Left ventricle myocardium superior (tissue), 1 donor: ENCODE measurements around the gene SRC. TPM values are rescaled to one million over a fixed set of nuclear protein-coding genes. Genes with fewer than 3 reads are reported as not detected.

Source experiments
- ATAC-seq: fragments of 200-7000 bp; cut with Tn5 transposase; one replicate; pipeline ENCODE4 v1.9.1; 2020; ENCODE audit warnings: mild to moderate bottlenecking, moderate library complexity
- DNase-seq: peaks from one replicate; pipeline ENCODE4 v3.0.0-alpha.2; 2020
- intact Hi-C: fragments of 100-400 bp; cut with micrococcal nuclease; formaldehyde crosslinking; loops from one replicate; pipeline ENCODE4 v1.11.0; 2022
- total RNA-seq: library from RNA; stranded (reverse); fragmentation: NEBNext Ultra II Directional; extraction: Animal tissue kit (Norgen Biotek cat#: 25700); gene quantifications from one replicate; pipeline ENCODE4 v1.2.1, GENCODE V29; 2021
- donor health status: DM: no; HTN: yes; CAD: no; lungs with severe emphysema.

Gene SRC
- total RNA-seq, 1 donor from 2014 or later: 5.1 TPM

DNA sequence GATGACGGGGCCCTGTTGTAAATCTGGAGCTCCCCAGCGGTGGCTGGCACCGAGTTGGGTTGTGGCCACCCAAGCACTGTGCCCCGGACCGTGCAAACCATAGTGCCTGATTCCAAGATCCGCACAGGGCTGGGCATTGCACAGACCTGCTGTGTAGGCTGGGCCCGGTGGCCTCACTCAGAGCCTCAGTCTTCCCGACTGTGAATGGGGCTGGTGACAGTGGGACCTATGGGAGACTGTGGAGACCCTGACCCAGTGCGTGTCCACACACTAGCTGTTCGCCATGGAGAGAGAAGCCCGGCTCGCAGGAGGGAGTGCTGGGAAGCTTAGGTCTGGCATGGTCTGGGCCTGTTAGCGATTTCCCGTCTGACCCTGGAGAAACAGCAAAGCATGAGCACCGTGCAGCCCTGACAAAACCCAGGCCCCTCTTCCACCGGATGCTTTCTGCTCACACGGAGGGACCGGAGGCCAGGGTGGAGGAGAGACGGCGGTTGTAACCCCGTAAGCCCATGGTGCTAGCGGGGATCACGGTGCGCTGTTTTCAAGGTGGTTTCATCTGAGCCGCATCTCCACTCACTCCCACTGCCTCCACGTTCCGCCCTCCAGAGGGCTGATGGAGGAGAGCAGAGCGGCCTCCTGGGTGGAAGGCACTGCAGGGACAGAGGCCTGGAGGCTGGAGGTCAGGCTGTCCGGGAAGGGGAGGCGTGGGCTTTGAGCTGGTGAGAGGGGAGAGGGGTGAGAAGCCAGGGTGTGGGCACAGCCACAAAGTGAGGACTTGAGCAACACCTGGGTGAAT lies 52.2 kb downstream of the SRC start:
- intact Hi-C loops: loop anchor here (10.0 kb wide), 1 partner anchor 113 kb away; the partner anchor contains the start of gene MANBAL
- ATAC-seq (no peak), DNase-seq (no peak)

DNA sequence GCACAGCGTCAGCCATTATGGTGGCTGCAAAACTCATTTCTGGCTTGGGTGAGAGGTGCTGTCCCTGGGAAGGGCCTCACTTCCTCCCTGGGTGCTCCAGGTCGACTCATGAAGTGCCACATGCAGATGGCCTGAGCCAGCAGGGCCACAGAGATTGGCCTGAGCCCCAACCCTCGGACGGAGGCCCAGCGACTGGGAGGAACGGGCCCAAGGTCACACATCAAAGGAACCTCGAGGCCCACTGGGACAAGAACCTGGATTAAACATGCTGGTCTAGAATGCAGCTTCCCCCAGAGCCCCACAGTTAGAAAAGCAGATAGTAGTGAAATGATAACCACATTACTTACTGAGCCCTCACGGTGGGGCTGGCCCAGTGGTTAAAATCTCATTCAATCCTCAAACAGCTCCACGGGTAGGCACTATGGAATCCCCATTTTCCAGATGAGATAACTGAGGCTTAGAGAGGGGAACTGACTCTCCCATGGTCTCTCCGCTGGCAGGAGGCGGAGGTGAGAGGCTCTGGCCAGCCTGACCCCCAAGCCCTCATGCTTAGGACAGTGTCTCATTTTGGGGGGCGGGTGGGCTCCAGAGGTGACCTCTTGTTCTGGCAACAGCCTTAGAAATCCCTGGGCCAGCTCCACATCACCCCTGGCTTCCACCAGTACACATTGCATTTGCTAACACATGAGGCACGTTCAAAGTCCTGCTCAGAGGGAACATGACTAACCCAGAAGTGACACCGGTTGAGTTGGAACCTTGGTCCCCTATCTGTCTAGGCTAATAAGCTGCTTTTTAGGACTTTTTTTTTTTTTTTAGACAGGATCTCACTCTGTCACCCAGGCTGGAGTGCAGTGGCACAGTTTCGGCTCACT lies 53.0 kb downstream of the SRC start:
- DNase-seq: no peak
- ATAC-seq: no peak
- intact Hi-C loops: loop anchor here (10.0 kb wide), 1 partner anchor 114 kb away; the partner anchor contains the start of gene MANBAL

DNA sequence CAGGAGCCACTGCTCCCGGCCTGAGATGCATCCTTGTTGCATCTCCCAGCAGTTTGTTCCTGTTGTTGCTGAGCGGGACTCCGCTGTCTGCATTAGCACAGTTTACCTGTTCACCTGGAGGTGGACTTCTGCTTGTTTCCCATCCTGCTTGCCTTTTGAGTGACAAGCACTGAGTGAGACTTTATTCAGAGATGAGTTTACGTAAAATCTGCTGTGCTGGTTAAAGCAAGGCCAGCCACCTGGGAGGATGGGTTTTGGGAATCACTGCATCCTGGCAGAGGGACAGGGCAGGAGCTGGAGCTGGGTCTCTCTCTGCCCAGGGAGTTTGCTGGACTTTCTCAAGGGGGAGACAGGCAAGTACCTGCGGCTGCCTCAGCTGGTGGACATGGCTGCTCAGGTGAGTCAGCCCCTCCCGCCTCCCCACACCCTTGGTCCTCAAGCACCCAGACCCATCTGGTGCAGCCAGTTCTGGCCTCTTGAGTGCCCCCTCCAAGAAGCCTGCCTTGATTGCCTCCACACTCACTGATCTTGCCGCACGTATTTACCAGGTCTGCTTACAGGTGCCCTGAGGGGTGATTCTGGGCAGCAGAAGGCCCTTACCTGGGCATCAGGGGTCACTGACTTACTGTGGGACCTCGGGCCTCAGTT lies 55.5 kb downstream of the SRC start:
- intact Hi-C loops: no loop called here
- ATAC-seq (no peak), DNase-seq (no peak)

DNA sequence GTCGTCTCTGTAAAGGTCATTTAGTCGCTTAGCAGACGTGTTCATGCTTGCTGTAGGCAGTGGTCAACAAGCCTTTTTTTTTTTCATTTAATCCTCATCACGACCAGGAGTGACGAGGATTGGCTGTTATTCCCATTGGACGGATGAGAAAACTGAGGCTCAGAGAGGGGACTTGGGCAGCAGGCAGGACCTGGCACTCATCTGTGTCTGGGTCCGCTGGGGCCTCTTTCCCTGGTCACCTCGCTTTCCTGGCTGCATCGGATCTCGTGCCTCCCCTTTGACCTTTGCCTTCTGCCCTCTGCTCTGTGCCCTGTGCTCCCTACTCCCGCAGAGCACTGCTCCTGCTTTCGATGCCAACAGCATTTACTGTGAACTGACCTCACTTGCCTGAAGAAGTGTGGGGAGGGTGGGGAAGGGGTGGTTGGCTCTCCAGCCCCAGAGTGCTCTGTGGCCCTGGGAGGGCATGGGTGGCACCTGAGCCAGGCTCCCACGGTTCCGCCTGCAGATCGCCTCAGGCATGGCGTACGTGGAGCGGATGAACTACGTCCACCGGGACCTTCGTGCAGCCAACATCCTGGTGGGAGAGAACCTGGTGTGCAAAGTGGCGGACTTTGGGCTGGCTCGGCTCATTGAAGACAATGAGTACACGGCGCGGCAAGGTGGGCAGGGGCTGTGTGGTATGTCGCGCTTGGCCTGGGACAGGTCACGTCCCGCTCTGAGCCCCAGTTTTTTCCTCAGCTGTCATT lies 56.2 kb downstream of the SRC start:
- intact Hi-C loops: no loop called here
- no peak for ATAC-seq
- DNase-seq: no peak

DNA sequence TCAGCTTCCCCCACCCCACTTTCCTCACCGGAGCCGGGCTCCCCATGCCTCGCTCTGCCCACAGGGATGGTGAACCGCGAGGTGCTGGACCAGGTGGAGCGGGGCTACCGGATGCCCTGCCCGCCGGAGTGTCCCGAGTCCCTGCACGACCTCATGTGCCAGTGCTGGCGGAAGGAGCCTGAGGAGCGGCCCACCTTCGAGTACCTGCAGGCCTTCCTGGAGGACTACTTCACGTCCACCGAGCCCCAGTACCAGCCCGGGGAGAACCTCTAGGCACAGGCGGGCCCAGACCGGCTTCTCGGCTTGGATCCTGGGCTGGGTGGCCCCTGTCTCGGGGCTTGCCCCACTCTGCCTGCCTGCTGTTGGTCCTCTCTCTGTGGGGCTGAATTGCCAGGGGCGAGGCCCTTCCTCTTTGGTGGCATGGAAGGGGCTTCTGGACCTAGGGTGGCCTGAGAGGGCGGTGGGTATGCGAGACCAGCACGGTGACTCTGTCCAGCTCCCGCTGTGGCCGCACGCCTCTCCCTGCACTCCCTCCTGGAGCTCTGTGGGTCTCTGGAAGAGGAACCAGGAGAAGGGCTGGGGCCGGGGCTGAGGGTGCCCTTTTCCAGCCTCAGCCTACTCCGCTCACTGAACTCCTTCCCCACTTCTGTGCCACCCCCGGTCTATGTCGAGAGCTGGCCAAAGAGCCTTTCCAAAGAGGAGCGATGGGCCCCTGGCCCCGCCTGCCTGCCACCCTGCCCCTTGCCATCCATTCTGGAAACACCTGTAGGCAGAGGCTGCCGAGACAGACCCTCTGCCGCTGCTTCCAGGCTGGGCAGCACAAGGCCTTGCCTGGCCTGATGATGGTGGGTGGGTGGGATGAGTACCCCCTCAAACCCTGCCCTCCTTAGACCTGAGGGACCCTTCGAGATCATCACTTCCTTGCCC lies 57.4 kb downstream of the SRC start:
- ATAC-seq (no peak), DNase-seq (no peak)
- intact Hi-C loops: no loop called here

DNA sequence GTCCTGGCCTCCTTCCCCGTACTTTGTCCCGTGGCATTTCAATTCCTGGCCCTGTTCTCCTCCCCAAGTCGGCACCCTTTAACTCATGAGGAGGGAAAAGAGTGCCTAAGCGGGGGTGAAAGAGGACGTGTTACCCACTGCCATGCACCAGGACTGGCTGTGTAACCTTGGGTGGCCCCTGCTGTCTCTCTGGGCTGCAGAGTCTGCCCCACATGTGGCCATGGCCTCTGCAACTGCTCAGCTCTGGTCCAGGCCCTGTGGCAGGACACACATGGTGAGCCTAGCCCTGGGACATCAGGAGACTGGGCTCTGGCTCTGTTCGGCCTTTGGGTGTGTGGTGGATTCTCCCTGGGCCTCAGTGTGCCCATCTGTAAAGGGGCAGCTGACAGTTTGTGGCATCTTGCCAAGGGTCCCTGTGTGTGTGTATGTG lies 58.5 kb downstream of the SRC start:
- ATAC-seq (no peak), DNase-seq (no peak)
- intact Hi-C loops: no loop called here

DNA sequence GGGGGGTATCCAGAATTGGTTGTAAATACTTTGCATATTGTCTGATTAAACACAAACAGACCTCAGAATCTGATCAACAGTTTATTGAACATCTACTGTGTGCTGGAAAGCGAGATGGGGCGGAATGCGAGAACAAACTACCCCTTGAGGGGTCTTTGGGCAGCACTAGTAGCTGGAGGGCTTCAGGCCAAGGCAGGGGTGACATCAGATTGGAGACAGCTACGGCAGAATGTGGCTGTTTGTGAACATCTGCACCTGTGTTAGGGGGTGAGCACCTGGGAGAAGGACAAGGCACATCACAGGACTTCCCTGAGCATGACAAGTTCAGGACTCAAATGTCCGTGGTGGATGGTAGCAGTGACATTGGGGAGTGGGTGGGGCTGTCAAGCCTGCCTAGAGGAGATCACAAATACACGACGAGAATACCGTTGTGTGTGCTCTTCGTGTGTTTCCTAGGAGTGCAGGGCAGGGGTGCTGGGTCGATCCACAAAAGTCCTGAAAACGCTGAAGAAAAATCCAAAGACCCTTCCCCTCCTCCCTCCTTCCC lies 59.5 kb downstream of the SRC start:
- intact Hi-C loops: no loop called here
- ATAC-seq: no peak
- DNase-seq: no peak

DNA sequence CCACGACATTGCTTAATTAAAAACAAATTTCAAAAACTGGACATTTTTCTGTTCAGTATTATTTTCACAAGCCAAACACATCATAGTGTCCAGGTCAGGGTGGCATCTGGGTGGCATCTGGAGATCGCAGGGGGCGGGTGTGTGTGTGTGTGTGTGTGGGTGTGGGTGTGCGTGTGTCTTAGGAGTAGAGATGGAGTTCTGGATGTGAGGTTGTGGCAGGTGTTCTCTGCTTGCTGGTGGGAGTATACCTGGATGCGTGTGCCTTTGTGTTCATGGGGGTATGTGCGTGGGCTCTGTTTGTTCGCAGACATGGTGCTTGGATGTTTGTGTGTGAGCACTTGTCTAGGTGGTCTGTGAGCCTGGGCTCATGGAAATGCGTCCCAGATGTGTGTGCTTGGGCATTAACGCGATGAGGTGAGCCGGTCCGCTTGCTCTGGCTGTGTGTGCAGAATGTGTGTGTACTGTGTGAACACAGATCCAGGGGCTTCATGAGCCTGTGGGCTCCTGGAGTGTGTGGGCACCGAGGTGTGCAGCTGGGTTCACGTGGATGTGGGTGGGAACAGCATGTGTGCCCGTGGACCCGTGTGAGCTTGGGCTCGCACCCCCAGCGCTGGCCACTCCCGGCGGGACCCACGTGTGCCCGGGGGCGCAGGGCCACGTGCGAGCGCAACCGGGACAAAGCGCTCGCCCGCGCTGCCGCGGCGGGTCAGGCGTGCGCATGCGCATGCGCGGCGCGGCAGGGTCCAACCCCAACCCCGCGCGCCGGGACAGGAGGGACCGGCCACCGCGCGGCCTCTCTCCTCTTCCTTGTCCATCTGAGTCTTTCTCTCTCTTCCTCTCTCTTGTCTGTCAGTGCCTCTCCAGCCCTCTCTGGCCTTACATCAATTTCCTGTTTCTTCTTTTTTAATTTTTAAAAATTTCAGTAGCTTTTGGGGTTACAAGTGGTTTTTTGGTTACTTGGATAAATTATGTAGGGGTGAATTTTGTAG lies 60.4 kb downstream of the SRC start:
- ATAC-seq (peak; percentile 79), DNase-seq (peak; percentile 66)
- intact Hi-C loops: no loop called here

DNA sequence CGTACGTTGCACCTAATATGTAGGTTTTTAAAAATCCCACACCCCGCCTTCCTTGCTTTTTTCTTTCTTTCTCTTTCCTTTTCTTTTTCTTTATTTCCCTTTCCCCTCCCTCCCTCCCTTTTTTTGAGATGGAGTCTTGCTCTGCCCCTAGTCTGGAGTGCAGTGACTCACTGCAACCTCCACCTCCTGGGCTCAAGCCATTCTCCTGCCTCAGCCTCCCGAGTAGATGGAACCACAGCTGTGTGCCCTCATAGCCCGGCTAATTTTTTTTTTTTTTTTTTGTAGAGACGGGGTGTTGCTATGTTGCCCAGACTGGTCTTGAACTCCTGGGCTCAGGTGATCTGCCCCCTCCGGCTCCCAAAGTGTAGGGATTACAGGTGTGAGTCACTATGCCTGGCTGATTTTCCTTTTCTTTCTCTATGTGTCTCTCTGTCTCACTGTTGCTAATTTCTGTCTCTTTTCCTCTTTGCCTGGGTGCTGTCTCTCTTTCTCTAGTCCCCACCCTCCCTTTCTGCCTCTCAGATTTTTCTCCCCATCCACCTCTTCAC lies 61.2 kb downstream of the SRC start:
- intact Hi-C loops: no loop called here
- ATAC-seq: no peak
- DNase-seq: no peak

DNA sequence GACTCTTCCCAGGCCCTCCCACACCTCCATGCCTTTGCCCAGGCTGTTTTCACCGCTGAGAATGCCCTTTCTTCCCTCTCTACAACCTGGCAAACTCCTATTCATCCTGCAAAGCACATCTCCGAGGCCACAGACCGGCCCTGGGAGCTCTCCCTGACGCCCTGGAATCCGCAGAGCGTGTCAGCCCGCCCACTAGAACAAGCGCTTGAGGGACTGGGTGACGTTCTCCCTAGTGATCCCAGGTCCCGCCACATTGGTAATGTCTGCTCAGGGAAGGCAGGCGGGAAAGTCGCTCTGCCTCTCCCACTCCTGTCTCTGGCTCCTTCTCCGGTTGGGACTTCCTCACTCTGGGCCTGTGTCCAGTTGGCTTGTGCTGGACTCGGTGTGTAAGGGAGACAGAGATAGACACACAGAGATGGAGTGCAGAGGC lies 61.6 kb downstream of the SRC start:
- ATAC-seq (peak; percentile 70), DNase-seq (peak; percentile 56)
- intact Hi-C loops: no loop called here

DNA sequence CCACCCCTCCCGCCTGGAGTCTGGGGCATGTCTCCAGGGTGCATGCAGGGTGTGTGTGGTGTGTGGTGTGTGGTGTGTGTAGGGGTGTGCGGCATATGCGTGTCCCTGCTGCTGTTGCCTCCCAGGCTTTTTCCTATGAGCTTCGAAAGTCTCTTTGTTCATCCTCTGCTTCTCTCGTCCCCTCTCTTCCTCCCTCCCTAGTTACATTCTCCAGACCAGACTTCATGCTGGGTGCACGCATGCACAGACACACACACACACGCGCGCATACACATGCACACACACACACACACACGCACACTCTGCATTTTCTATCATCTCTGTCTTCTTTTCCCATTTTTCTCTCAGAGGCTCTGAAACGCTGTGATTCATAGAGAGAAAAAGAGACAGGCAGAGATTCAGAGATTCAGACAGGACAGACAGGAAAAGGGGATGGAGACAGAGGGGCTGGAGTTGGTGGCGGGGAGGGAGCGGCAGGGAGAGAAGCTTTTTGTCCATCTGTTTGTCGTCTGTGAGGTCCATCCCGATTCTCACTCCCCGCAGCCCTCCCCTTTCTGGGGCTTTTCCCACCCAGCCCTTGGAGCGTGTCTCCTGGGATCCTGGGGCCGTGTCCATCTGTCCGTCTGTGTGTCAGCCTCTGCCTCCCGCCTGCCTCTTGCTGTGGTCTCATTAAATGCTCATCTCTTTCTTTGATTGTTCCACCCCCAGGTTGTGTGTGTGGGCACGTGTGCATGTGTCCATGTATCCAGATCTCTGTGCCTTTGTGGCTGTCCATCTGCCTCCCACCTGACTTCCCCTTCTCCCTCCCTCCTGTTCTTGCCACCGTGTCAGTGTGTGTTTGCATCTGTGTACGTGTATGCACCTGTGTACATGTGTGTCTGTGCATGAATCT lies 62.6 kb downstream of the SRC start:
- ATAC-seq (no peak), DNase-seq (peak; percentile 30)
- intact Hi-C loops: no loop called here

DNA sequence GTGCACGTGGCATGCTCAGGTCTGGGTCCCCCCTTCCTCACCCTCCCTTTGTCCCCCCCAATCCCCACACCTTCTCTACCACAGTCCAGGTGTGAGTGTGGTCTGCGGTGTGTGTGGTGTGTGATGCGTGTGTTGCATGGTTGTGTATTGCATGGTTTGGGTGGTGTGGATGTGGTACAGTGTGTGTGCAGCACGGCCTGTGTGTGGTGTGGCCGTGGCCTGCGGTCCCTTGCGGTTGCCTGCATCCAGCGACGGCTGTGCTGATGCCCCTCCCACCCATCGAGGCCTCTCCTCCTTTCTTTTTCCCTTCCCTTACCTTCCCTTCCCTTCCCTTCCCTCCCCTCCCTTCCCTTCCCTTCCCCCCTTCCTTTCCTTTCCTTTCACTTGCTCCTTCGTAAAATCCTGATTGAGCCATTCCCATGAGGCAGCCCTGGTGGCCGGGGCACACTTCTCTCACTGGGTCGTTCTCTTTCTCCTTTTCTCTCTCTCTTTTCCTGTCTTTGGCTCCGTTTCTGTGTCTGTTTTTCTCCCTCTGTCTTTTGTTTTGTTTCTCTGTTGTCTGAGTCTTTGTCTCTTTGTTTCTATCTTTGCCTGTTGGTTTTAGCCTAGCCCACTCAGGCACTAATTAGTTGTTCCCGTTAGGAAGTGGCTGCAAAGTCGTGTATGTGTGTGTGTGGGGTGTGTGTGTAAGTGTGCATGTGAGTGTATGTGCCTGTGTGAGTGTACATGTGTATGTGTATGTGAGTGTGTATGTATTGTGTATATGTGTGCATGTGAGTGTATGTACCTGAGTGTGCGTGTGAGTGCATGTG lies 65.7 kb downstream of the SRC start:
- no peak for ATAC-seq
- DNase-seq: peak; percentile 28
- intact Hi-C loops: no loop called here

DNA sequence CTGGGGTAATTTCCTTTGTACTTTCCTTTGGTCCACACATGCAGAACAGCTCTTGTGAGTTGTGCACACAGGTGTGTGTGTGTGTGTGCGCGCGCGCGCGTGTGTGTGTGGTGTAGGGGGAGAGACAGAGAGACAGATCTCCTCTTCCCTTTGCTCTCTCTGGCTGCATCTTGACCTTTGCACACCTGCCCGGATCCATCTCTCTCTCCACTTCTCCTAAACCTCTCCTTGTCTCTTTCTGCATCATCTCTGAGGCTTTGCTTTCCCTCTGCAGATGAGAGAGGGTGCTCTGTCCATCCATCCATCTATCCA lies 67.0 kb downstream of the SRC start:
- no peak for ATAC-seq
- intact Hi-C loops: no loop called here
- DNase-seq: no peak

DNA sequence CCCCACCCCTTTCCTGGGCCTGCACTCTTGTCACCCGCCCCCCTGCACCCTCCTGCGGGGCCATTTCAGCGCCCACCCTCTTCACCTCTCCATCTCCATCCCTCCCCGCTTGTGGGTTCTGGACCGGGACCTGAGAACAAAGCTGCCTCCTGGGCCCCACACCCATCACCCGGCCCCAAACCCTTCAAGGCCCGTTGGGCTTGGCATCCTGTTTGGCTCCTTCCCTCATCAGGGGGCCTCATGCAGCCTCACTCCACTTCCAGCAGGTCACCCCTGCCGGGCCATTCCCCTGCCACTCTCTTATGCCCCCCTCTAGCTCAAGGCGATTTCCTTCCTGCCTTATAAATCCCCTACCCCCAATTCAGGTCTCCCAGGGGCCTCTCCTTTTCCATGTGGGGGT lies 67.4 kb downstream of the SRC start:
- intact Hi-C loops: no loop called here
- DNase-seq (no peak), ATAC-seq (no peak)
